GM12878 (cell line): ENCODE measurements around the gene ZNF543.

Experiments used
- BHLHE40 ChIP-seq, 2 experiments: fragments of 450-650 bp in 1 of 2; IDR thresholded peaks; 2 replicates each; pipeline ENCODE4 v1.6.1; 2011 to 2017; ENCODE audit warnings: low read depth in 2 of 2, borderline replicate concordance in 1 of 2, improper control_type of control experiment in 1 of 2, low read length in 1 of 2, mild to moderate bottlenecking in 1 of 2
- CTCF ChIP-seq, 3 experiments: IDR thresholded peaks in 2 of 3; conservative IDR thresholded peaks in 1 of 3; 2 replicates each; pipeline ENCODE4 v1.5.1; 2011; ENCODE audit warnings: low read depth in 3 of 3, low read length in 3 of 3, mild to moderate bottlenecking in 3 of 3, control low read depth in 2 of 3, moderate library complexity in 2 of 3, inconsistent platforms in 1 of 3, mixed read lengths in 1 of 3; ENCODE audit not compliant: control insufficient read depth in 2 of 3, insufficient read depth in 1 of 3; ENCODE audit errors: extremely low read depth in 1 of 3
- FOXM1 ChIP-seq: IDR thresholded peaks from 2 replicates; pipeline ENCODE4 v1.6.1; 2012; ENCODE audit warnings: low read depth, mild to moderate bottlenecking, inconsistent platforms, low read length, moderate library complexity
- POLR2A ChIP-seq: IDR thresholded peaks from 2 replicates; pipeline ENCODE4 v1.6.1; 2011; ENCODE audit warnings: low read depth, mild to moderate bottlenecking, low read length
- RFX5 ChIP-seq: IDR thresholded peaks from 2 replicates; pipeline ENCODE4 v1.6.1; 2011; ENCODE audit warnings: low read depth, low read length, improper control_type of control experiment
- SUPT20H ChIP-seq: IDR thresholded peaks from 2 replicates; pipeline ENCODE4 v1.6.1; 2011; ENCODE audit warnings: low read depth, mild to moderate bottlenecking, low read length, moderate library complexity, borderline replicate concordance; ENCODE audit not compliant: control insufficient read depth
- USF2 ChIP-seq: IDR thresholded peaks from 2 replicates; pipeline ENCODE4 v1.6.1; 2011; ENCODE audit warnings: low read depth, low read length, improper control_type of control experiment, borderline replicate concordance

- no peak for TF ChIP-seq RFX5
- TF ChIP-seq CTCF (IDR thresholded peaks at IDR 0.05 in 2 of 3, conservative IDR thresholded peaks at IDR 0.05 in 1 of 3; ENCODE audit: control insufficient read depth in 2 of 3, extremely low read depth in 1 of 3, insufficient read depth in 1 of 3, low read depth in 3 of 3, low read length in 3 of 3): no peak
- no peak for TF ChIP-seq FOXM1
- no peak for TF ChIP-seq BHLHE40 (IDR thresholded peaks at IDR 0.05; ENCODE audit: borderline replicate concordance in 1 of 2, low read depth in 2 of 2, low read length in 1 of 2)
- no peak for TF ChIP-seq POLR2A
- TF ChIP-seq SUPT20H: no peak
- TF ChIP-seq USF2: no peak
These were observed 37.1 kb downstream of the ZNF543 start for GRCh38 chr19:57357406-57357805.
